ENCODE measurements around the gene PDIA5. TPM values are rescaled to one million over a fixed set of nuclear protein-coding genes. Genes with fewer than 3 reads are reported as not detected.

PDIA5 gene
- total and polyA plus RNA-seq, 2 donors (not counting 1 experiment from before 2014, with no cell fraction given): 2.6 to 3.8 TPM

DNA sequence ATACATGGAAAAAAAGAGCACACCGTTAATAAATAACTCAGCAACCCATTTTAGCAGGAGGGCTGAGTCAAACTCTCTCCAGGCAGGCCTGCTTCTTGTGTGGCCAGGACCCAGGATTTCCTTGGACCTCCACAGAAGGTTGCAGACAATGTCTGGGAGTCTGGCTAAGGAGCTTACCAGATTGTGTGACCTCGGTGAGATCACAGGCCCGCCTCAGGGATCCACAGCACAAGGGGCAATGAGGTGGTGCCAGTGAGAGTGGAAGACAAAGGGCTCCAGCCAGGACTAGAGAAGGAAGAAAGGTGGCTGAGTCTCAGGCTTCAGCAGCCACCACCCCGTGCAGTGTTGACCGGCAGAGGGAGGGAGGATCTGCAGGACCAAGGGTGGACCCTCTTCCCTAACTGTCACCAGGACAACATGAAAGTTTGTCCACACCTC lies 102.7 kb downstream of the PDIA5 start:
- Histone ChIP-seq H3K9ac (ENCODE audit: low read length) (no peak overlapping the region), H3K27ac (ENCODE audit: low read length in 2 of 2) (no peak overlapping the region), H2AFZ (ENCODE audit: insufficient read depth, low read depth, low read length, poor library complexity, severe bottlenecking) (no peak overlapping the region), H3K79me2 (ENCODE audit: control insufficient read depth, insufficient read depth, low read length) (no peaks in the 10 kb centered on the region), H4K20me1 (ENCODE audit: control insufficient read depth, insufficient read depth, low read length, poor library complexity, severe bottlenecking) (no peaks in the 10 kb centered on the region), H3K4me1 (ENCODE audit: control insufficient read depth in 2 of 2, insufficient read depth in 2 of 2, low read length in 2 of 2) (no peaks in the 10 kb centered on the region), H3K36me3 (replicated peaks in 1 of 2; ENCODE audit: control extremely low read depth in 1 of 2, control insufficient read depth in 1 of 2, extremely low read depth in 1 of 2, insufficient read depth in 2 of 2, low read length in 1 of 2) (peaks cover 0 to 1% of the 10 kb centered on the region in 2 experiments), H3K4me2 (replicated peaks; ENCODE audit: low read depth, low read length, poor library complexity, severe bottlenecking) (no peak overlapping the region), H3K4me3 (ENCODE audit: control extremely low read depth in 1 of 5, extremely low read depth in 1 of 5, insufficient read depth in 1 of 5, low read depth in 2 of 5, low read length in 4 of 5) (no peak overlapping the region), H3K9me3 (ENCODE audit: control extremely low read depth in 1 of 3, control insufficient read depth in 2 of 3, insufficient read depth in 1 of 3, low read length in 2 of 3) (peaks cover 0 to 3% (median 0%) of the 10 kb centered on the region in 3 donors), H3K27me3 (replicated peaks in 1 of 4; ENCODE audit: control extremely low read depth in 1 of 4, control insufficient read depth in 3 of 4, insufficient read depth in 4 of 4, low read length in 3 of 4) (no peaks in the 10 kb centered on the region)
- intact Hi-C loops (cut with micrococcal nuclease): no loop called here
- no peaks in the 10 kb centered on the region for H3K27me3 Mint-ChIP-seq
- DNase-seq (no peak), ATAC-seq (ENCODE audit: low read depth) (no peak)
- ChIA-PET POLR2A (no interaction called here), CTCF (no interaction called here)
- 96% methylated on average over 3 of the region's 5 CpGs for WGBS (ENCODE audit: insufficient coverage)
- no peak for TF ChIP-seq CTCF (IDR thresholded peaks at IDR 0.05)
- no peak for TF ChIP-seq EZH2 (IDR thresholded peaks at IDR 0.05; ENCODE audit: borderline replicate concordance, insufficient read depth, low read depth, low read length, poor library complexity, severe bottlenecking)
- H3K27ac Mint-ChIP-seq: no peak overlapping the region
- H3K4me1 Mint-ChIP-seq: no peaks in the 10 kb centered on the region
- peaks cover 3% of the 10 kb centered on the region for H3K9me3 Mint-ChIP-seq (ENCODE audit: insufficient read depth)
- no peak overlapping the region for H3K4me3 Mint-ChIP-seq

GRCh38 chr3:123169930-123170329 lies 103.1 kb downstream of the PDIA5 start:
- H3K36me3 ChIP-seq (replicated peaks in 1 of 2; ENCODE audit: control extremely low read depth in 1 of 2, control insufficient read depth in 1 of 2, extremely low read depth in 1 of 2, insufficient read depth in 2 of 2, low read length in 1 of 2): no peaks in the 10 kb centered on the region
- no peak overlapping the region for H3K9ac ChIP-seq (ENCODE audit: low read length)
- no peak overlapping the region for H3K27ac Mint-ChIP-seq
- no peaks in the 10 kb centered on the region for H3K27me3 ChIP-seq (replicated peaks in 1 of 4; ENCODE audit: control extremely low read depth in 1 of 4, control insufficient read depth in 3 of 4, insufficient read depth in 4 of 4, low read length in 3 of 4)
- H3K9me3 ChIP-seq (ENCODE audit: control extremely low read depth in 1 of 3, control insufficient read depth in 2 of 3, insufficient read depth in 1 of 3, low read length in 2 of 3): peaks cover 0 to 3% (median 0%) of the 10 kb centered on the region in 3 donors
- no peaks in the 10 kb centered on the region for H4K20me1 ChIP-seq (ENCODE audit: control insufficient read depth, insufficient read depth, low read length, poor library complexity, severe bottlenecking)
- no peaks in the 10 kb centered on the region for H3K79me2 ChIP-seq (ENCODE audit: control insufficient read depth, insufficient read depth, low read length)
- H3K9me3 Mint-ChIP-seq (ENCODE audit: insufficient read depth): peaks cover 2% of the 10 kb centered on the region
- H3K27me3 Mint-ChIP-seq: no peaks in the 10 kb centered on the region
- CTCF ChIA-PET: no interaction called here
- DNase-seq: no peak
- H3K4me1 Mint-ChIP-seq: no peaks in the 10 kb centered on the region
- no peak overlapping the region for H3K4me3 ChIP-seq (ENCODE audit: control extremely low read depth in 1 of 5, extremely low read depth in 1 of 5, insufficient read depth in 1 of 5, low read depth in 2 of 5, low read length in 4 of 5)
- POLR2A ChIA-PET: no interaction called here
- no peak overlapping the region for H3K4me2 ChIP-seq (replicated peaks; ENCODE audit: low read depth, low read length, poor library complexity, severe bottlenecking)
- no CpG with 5 or more reads among the region's 2 CpGs for WGBS (ENCODE audit: insufficient coverage)
- no peak overlapping the region for H2AFZ ChIP-seq (ENCODE audit: insufficient read depth, low read depth, low read length, poor library complexity, severe bottlenecking)
- no peaks in the 10 kb centered on the region for H3K4me1 ChIP-seq (ENCODE audit: control insufficient read depth in 2 of 2, insufficient read depth in 2 of 2, low read length in 2 of 2)
- ATAC-seq (ENCODE audit: low read depth): no peak
- no peak overlapping the region for H3K4me3 Mint-ChIP-seq
- intact Hi-C loops (cut with micrococcal nuclease): no loop called here
- no peak for TF ChIP-seq EZH2 (IDR thresholded peaks at IDR 0.05; ENCODE audit: borderline replicate concordance, insufficient read depth, low read depth, low read length, poor library complexity, severe bottlenecking)
- TF ChIP-seq CTCF (IDR thresholded peaks at IDR 0.05): no peak
- no peak overlapping the region for H3K27ac ChIP-seq (ENCODE audit: low read length in 2 of 2)
